ENCODE measurements around the gene PAFAH1B2. TPM values are rescaled to one million over a fixed set of nuclear protein-coding genes. Genes with fewer than 3 reads are reported as not detected.

The PAFAH1B2 gene
- total RNA-seq, 1 donor from 2014 or later = 161 TPM

- H3K4me3 Mint-ChIP-seq (ENCODE audit: unreplicated experiment) = no peak overlapping the region
- H3K27ac Mint-ChIP-seq (ENCODE audit: unreplicated experiment) = no peak overlapping the region
- no peak for TF ChIP-seq CTCF (IDR thresholded peaks at IDR 0.05; ENCODE audit: partially characterized antibody, unreplicated experiment)
- H3K4me1 Mint-ChIP-seq (ENCODE audit: low read depth, unreplicated experiment) = no peaks in the 10 kb centered on the region
- no peaks in the 10 kb centered on the region for H3K9me3 Mint-ChIP-seq (ENCODE audit: unreplicated experiment)
- DNase-seq = no peak
- H3K27me3 Mint-ChIP-seq (ENCODE audit: unreplicated experiment) = peaks cover 6% of the 10 kb centered on the region
- H3K36me3 Mint-ChIP-seq (ENCODE audit: unreplicated experiment) = no peaks in the 10 kb centered on the region
Measured at GRCh38 chr11:117194267-117194666, 50.2 kb downstream of the PAFAH1B2 start.

GRCh38 chr11:117195258-117195657, 51.2 kb downstream of the PAFAH1B2 start:
- Mint-ChIP-seq H3K27ac (ENCODE audit: unreplicated experiment) (no peak overlapping the region), H3K9me3 (ENCODE audit: unreplicated experiment) (no peaks in the 10 kb centered on the region), H3K27me3 (ENCODE audit: unreplicated experiment) (peaks cover 6% of the 10 kb centered on the region), H3K4me3 (ENCODE audit: unreplicated experiment) (no peak overlapping the region), H3K36me3 (ENCODE audit: unreplicated experiment) (no peaks in the 10 kb centered on the region), H3K4me1 (ENCODE audit: low read depth, unreplicated experiment) (peaks cover 1% of the 10 kb centered on the region)
- no peak for TF ChIP-seq CTCF (IDR thresholded peaks at IDR 0.05; ENCODE audit: partially characterized antibody, unreplicated experiment)
- no peak for DNase-seq

DNA sequence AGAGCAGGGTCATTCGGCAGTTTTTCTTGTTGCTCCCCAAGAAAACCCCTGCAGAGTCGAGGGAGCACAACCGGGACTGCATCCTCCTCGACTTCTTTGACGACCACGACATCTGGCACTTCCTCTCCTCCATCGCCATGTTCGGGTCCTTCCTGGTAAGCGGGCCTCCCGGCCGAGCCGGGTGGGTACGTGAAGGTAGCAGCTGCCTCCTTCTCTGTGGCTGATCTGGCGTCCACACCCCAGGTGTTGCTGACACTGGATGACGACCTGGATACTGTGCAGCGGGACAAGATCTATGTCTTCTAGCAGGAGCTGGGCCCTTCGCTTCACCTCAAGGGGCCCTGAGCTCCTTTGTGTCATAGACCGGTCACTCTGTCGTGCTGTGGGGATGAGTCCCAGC, 51.7 kb downstream of the PAFAH1B2 start:
- Mint-ChIP-seq H3K4me3 (ENCODE audit: unreplicated experiment) (no peak overlapping the region), H3K27ac (ENCODE audit: unreplicated experiment) (no peak overlapping the region)

DNA sequence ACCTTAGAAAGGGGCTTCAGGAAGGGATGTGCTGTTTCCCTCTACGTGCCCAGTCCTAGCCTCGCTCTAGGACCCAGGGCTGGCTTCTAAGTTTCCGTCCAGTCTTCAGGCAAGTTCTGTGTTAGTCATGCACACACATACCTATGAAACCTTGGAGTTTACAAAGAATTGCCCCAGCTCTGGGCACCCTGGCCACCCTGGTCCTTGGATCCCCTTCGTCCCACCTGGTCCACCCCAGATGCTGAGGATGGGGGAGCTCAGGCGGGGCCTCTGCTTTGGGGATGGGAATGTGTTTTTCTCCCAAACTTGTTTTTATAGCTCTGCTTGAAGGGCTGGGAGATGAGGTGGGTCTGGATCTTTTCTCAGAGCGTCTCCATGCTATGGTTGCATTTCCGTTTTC, 52.9 kb downstream of the PAFAH1B2 start:
- Mint-ChIP-seq H3K27ac (ENCODE audit: unreplicated experiment) (no peak overlapping the region), H3K27me3 (ENCODE audit: unreplicated experiment) (peaks cover 6% of the 10 kb centered on the region), H3K4me3 (ENCODE audit: unreplicated experiment) (no peak overlapping the region), H3K9me3 (ENCODE audit: unreplicated experiment) (no peaks in the 10 kb centered on the region), H3K4me1 (ENCODE audit: low read depth, unreplicated experiment) (peaks cover 4% of the 10 kb centered on the region), H3K36me3 (ENCODE audit: unreplicated experiment) (no peaks in the 10 kb centered on the region)
- TF ChIP-seq CTCF (IDR thresholded peaks at IDR 0.05; ENCODE audit: partially characterized antibody, unreplicated experiment) = no peak
- no peak for DNase-seq

More for the DNA sequence above, 51.7 kb downstream of the PAFAH1B2 start:
- no peak for TF ChIP-seq CTCF (IDR thresholded peaks at IDR 0.05; ENCODE audit: partially characterized antibody, unreplicated experiment)
- Mint-ChIP-seq H3K9me3 (ENCODE audit: unreplicated experiment) (no peaks in the 10 kb centered on the region), H3K27me3 (ENCODE audit: unreplicated experiment) (peaks cover 6% of the 10 kb centered on the region), H3K4me1 (ENCODE audit: low read depth, unreplicated experiment) (peaks cover 4% of the 10 kb centered on the region), H3K36me3 (ENCODE audit: unreplicated experiment) (no peaks in the 10 kb centered on the region)
- no peak for DNase-seq

GRCh38 chr11:117197516-117198456, 53.7 kb downstream of the PAFAH1B2 start:
- Mint-ChIP-seq H3K4me3 (ENCODE audit: unreplicated experiment) (no peak overlapping the region), H3K36me3 (ENCODE audit: unreplicated experiment) (no peaks in the 10 kb centered on the region), H3K9me3 (ENCODE audit: unreplicated experiment) (no peaks in the 10 kb centered on the region), H3K4me1 (ENCODE audit: low read depth, unreplicated experiment) (peaks cover 4% of the 10 kb centered on the region), H3K27ac (ENCODE audit: unreplicated experiment) (no peak overlapping the region), H3K27me3 (ENCODE audit: unreplicated experiment) (peaks cover 6% of the 10 kb centered on the region)
- TF ChIP-seq CTCF (IDR thresholded peaks at IDR 0.05; ENCODE audit: partially characterized antibody, unreplicated experiment) = peak; percentile 48
- DNase-seq = peak; percentile 66

Data from glutamatergic neuron (in vitro differentiated cells).